Measurements from ENCODE around the gene C5orf46. TPM values are rescaled to one million over a fixed set of nuclear protein-coding genes. Genes with fewer than 3 reads are reported as not detected.

C5orf46 gene
- total and polyA plus RNA-seq, 4 donors = not detected

DNA sequence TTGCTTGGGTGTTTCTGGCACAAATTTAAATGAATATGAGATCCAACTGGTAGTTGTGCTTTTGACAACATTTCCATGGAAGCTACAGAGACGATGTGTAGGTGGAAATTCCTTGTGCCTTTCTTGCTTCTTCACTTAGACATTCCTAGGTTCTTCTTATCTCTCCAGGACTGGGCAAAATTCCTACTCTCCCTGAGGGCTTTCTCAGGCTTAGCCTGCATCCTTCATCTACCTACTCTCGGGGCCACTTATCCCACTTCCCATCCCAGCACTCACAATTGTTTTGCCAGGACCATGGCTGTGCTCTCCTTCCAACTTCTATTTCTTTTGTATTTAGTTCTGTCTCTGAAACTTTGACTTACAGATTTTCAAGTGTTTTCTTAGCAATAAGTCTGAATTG lies 57.1 kb downstream of the C5orf46 start:
- DNase-seq = no peak
- peaks cover 0 to 5% (median 0%) of the 10 kb centered on the region in 5 donors for H3K4me1 ChIP-seq (ENCODE audit: control insufficient read depth in 5 of 5, insufficient read depth in 5 of 5, low read length in 5 of 5)
- WGBS, 2 donors = 73 to 89% methylated on average over 2 of the region's 2 CpGs
- TF ChIP-seq, protein P1, sequence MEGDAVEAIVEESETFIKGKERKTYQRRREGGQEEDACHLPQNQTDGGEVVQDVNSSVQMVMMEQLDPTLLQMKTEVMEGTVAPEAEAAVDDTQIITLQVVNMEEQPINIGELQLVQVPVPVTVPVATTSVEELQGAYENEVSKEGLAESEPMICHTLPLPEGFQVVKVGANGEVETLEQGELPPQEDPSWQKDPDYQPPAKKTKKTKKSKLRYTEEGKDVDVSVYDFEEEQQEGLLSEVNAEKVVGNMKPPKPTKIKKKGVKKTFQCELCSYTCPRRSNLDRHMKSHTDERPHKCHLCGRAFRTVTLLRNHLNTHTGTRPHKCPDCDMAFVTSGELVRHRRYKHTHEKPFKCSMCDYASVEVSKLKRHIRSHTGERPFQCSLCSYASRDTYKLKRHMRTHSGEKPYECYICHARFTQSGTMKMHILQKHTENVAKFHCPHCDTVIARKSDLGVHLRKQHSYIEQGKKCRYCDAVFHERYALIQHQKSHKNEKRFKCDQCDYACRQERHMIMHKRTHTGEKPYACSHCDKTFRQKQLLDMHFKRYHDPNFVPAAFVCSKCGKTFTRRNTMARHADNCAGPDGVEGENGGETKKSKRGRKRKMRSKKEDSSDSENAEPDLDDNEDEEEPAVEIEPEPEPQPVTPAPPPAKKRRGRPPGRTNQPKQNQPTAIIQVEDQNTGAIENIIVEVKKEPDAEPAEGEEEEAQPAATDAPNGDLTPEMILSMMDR (IDR thresholded peaks at IDR 0.05; ENCODE audit: control extremely low read depth, extremely low read depth) = no peak
- H3K4me3 ChIP-seq = no peak overlapping the region
- H3K27me3 ChIP-seq (ENCODE audit: control insufficient read depth in 3 of 3, insufficient read depth in 3 of 3, low read length in 2 of 3) = no peaks in the 10 kb centered on the region
- peaks cover 0 to 1% (median 0%) of the 10 kb centered on the region in 4 donors for H3K9me3 ChIP-seq (ENCODE audit: control insufficient read depth in 4 of 4, insufficient read depth in 3 of 4, low read length in 3 of 4)
- no peaks in the 10 kb centered on the region for H3K36me3 ChIP-seq (ENCODE audit: control insufficient read depth in 4 of 4, insufficient read depth in 4 of 4, low read length in 4 of 4)
- H3K27ac ChIP-seq (ENCODE audit: low read depth in 1 of 2, low read length in 1 of 2) = no peak overlapping the region
- ATAC-seq (ENCODE audit: insufficient read depth, low FRiP score) = no peak
- H3K9ac ChIP-seq (ENCODE audit: insufficient read depth in 1 of 2, low read length in 2 of 2) = no peak overlapping the region

DNA sequence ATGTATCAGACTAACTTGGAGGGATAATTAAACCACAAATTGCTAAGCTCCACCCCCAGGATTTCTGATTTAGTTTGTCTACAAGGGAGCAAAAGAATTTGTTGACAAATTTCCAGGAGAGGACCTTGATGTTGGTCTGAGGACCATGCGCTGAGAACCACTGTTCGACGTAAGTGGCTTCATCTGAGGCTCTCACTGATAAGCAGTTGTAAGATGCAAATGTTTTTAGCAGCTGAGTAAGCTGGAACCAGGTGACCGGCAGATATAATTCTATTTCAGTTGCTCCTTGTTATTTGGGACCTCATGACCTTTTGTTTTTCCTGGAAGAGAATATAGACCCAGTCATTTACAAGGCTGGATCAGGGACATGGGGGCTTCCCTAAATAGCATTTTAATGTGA lies 60.7 kb downstream of the C5orf46 start:
- Histone ChIP-seq H3K4me1 (ENCODE audit: control insufficient read depth in 5 of 5, insufficient read depth in 5 of 5, low read length in 5 of 5) (peaks cover 0 to 5% (median 0%) of the 10 kb centered on the region in 5 donors), H3K36me3 (ENCODE audit: control insufficient read depth in 4 of 4, insufficient read depth in 4 of 4, low read length in 4 of 4) (no peaks in the 10 kb centered on the region), H3K4me3 (no peak overlapping the region), H3K9me3 (ENCODE audit: control insufficient read depth in 4 of 4, insufficient read depth in 3 of 4, low read length in 3 of 4) (no peaks in the 10 kb centered on the region), H3K9ac (ENCODE audit: insufficient read depth in 1 of 2, low read length in 2 of 2) (no peak overlapping the region), H3K27me3 (ENCODE audit: control insufficient read depth in 3 of 3, insufficient read depth in 3 of 3, low read length in 2 of 3) (no peaks in the 10 kb centered on the region), H3K27ac (ENCODE audit: low read depth in 1 of 2, low read length in 1 of 2) (no peak overlapping the region)
- WGBS, 2 donors = 83 to 88% methylated on average over 4 of the region's 4 CpGs
- DNase-seq (no peak), ATAC-seq (ENCODE audit: insufficient read depth, low FRiP score) (no peak)
- TF ChIP-seq, protein P1 (IDR thresholded peaks at IDR 0.05; ENCODE audit: control extremely low read depth, extremely low read depth) = no peak

DNA sequence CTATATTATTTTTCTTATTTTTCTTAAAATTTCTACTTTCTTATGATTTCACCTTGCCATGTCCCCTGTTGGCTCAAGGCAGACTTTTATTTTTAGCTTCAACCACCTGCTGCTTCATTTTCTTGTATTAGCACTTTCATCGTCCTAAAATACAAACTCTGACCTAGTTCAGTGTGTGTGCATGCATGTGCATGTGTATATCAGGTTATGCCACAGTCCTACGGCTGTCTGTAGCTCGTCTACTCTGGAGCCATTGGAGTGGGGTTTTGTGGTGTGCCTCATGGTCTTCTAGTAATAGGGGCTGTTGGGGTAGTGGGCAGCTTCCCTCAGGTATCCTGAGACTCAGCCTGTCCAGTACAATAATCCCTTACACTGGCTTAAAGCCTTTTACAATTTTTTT lies 61.5 kb downstream of the C5orf46 start:
- Histone ChIP-seq H3K9ac (ENCODE audit: insufficient read depth in 1 of 2, low read length in 2 of 2) (no peak overlapping the region), H3K4me1 (ENCODE audit: control insufficient read depth in 5 of 5, insufficient read depth in 5 of 5, low read length in 5 of 5) (peaks cover 0 to 5% (median 0%) of the 10 kb centered on the region in 5 donors), H3K27ac (ENCODE audit: low read depth in 1 of 2, low read length in 1 of 2) (no peak overlapping the region), H3K9me3 (ENCODE audit: control insufficient read depth in 4 of 4, insufficient read depth in 3 of 4, low read length in 3 of 4) (no peaks in the 10 kb centered on the region), H3K27me3 (ENCODE audit: control insufficient read depth in 3 of 3, insufficient read depth in 3 of 3, low read length in 2 of 3) (no peaks in the 10 kb centered on the region), H3K36me3 (ENCODE audit: control insufficient read depth in 4 of 4, insufficient read depth in 4 of 4, low read length in 4 of 4) (no peaks in the 10 kb centered on the region), H3K4me3 (no peak overlapping the region)
- ATAC-seq (ENCODE audit: insufficient read depth, low FRiP score) (no peak), DNase-seq (no peak)
- WGBS, 2 donors = 58 to 66% methylated on average over 3 of the region's 3 CpGs
- TF ChIP-seq, protein P1 (IDR thresholded peaks at IDR 0.05; ENCODE audit: control extremely low read depth, extremely low read depth) = no peak

DNA sequence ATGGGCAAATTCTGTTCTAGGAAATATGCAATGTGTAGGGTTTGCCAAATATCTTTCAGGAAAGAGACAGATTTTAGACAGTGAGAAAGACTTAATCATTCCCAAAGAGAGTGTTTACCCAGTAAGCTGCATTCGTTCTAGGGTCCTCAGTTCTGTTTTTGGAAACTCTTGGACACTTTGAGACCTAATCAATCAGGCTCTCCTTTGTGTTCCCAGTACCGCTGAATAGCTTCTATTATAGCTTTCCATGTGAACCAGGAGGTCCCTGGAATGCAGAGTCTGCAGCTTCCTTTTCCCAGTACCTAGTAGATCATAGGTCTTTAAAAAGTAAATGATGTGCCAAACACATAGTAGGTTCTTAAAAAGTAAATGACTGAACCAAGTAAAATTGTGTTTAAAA lies 63.5 kb downstream of the C5orf46 start:
- no peak for ATAC-seq (ENCODE audit: insufficient read depth, low FRiP score)
- no peaks in the 10 kb centered on the region for H3K9me3 ChIP-seq (ENCODE audit: control insufficient read depth in 4 of 4, insufficient read depth in 3 of 4, low read length in 3 of 4)
- no peak overlapping the region for H3K9ac ChIP-seq (ENCODE audit: insufficient read depth in 1 of 2, low read length in 2 of 2)
- no peaks in the 10 kb centered on the region for H3K36me3 ChIP-seq (ENCODE audit: control insufficient read depth in 4 of 4, insufficient read depth in 4 of 4, low read length in 4 of 4)
- no peaks in the 10 kb centered on the region for H3K27me3 ChIP-seq (ENCODE audit: control insufficient read depth in 3 of 3, insufficient read depth in 3 of 3, low read length in 2 of 3)
- H3K27ac ChIP-seq (ENCODE audit: low read depth in 1 of 2, low read length in 1 of 2) = no peak overlapping the region
- no peak overlapping the region for H3K4me3 ChIP-seq
- TF ChIP-seq, protein P1 (IDR thresholded peaks at IDR 0.05; ENCODE audit: control extremely low read depth, extremely low read depth) = no peak
- H3K4me1 ChIP-seq (ENCODE audit: control insufficient read depth in 5 of 5, insufficient read depth in 5 of 5, low read length in 5 of 5) = peaks cover 0 to 5% (median 0%) of the 10 kb centered on the region in 5 donors
- no peak for DNase-seq
- 58 to 68% methylated on average over 2 of the region's 2 CpGs for whole genome bisulfite sequencing, 2 donors

Data from lung (tissue), 12 donors.